HG03575 (cell line): ENCODE data around the gene ZNF136.

ENCODE experiments used
- ATAC-seq: cut with Tn5 transposase; IDR thresholded peaks from one replicate; pipeline ENCODE4 v1.9.1; 2021; ENCODE audit not compliant: unreplicated experiment, insufficient number of reproducible peaks, low FRiP score; ENCODE audit errors: extremely low read depth

The ZNF136 gene

DNA sequence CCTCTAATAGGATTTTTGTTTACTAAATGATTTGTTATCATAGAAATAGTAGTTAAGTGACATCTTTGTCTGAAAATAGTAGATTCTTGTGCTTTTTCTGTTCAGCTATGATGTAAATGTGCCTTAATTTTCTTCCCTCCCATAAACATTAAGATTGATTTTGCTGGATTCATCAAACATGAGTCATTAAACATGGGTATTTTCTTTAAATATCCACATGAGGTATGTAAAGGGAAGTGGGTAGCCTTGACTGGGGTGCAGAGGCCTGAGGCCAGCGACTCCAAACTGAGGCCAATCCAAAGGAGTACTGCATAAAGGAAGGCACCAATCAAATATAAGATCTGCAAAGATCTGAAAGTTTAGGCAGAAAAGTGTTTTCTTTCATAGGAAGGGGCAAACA is 3.7 kb downstream of the ZNF136 start:
- ATAC-seq = no peak

DNA sequence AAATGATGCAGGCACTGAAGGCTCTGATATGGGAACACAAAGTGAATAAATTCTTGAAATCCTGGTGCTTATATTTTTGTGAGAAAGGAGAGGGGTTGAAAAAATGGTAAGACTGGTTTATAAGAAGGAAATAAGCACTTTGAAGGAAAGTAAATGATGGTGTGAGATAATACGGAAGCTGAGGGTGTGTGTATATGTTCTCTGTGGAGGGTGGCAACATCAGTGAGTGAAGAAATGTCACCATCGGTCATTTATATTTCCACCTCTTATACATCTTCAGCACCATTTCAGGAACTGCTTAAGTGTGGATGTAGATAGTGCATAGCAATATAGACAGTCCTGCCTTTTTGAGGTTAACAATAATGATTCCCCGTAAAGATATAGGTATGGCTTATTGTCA is 17.5 kb downstream of the ZNF136 start:
- ATAC-seq = no peak

DNA sequence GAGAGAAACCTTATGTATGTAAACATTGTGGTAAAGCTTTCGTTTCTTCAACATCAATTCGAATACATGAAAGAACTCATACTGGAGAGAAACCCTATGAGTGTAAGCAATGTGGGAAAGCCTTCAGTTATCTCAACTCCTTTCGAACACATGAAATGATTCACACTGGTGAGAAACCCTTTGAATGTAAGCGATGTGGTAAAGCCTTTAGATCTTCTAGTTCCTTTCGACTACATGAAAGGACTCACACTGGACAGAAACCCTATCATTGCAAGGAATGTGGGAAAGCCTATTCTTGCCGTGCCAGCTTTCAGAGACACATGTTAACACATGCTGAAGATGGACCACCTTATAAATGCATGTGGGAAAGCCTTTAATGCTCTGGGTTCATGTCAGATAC is 24.7 kb downstream of the ZNF136 start:
- no peak for ATAC-seq

GRCh38 chr19:12194827-12195731 is 32.2 kb downstream of the ZNF136 start:
- ATAC-seq = no peak

- ATAC-seq = no peak
Measured at GRCh38 chr19:12198136-12198535, 35.2 kb downstream of the ZNF136 start.

DNA sequence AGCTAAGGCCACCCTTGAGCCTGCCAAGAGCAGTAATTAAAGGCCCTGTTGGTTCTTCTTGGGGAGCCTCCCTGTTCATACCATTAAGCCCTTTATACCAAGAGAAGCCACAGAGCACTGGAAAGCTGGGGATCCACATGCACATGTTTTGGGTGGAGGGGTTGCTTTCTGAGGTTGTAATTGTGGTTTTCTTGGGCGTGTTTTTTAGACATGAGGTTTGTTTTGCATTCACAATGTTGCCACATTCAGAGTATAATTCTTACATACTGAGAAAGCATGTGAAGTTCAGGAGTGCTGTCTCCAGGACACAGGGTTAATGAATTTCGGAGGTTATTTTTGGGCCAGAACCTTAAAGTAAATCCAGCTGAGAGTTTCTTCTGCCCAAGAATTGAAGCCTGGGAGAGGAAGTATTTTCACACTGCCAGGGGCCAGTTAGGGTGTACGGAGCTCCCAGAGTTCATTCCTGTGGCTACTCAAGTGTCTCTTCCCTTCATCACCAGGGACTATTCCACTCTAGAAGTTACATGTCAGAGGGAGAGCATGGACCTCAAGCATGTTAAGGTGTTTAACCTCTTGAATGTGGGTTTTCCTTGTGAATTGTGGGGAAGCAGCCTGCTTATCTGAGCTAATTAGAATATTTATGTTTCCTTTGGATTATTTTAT is 37.0 kb downstream of the ZNF136 start:
- ATAC-seq = no peak

DNA sequence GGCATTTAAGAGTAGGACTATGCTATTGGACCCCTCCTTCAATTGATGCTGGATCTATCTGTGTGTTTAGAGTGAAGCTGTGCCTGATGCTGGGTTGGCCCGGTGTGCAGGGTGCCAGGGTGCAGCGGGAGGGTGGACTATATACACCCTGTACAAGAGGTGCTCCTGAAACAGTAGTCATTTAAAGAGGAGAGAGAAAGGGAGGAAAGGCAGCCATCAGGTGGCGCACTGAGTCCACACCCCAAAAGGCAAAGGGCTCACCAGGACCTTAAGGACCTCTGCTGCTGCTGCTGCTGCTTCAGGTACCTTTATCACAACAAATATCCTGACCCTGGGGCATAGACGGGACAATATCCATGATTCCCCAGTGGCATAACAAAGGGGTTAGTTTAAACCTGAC is 39.4 kb downstream of the ZNF136 start:
- no peak for ATAC-seq

GRCh38 chr19:12205296-12205695 is 42.4 kb downstream of the ZNF136 start:
- ATAC-seq = no peak

DNA sequence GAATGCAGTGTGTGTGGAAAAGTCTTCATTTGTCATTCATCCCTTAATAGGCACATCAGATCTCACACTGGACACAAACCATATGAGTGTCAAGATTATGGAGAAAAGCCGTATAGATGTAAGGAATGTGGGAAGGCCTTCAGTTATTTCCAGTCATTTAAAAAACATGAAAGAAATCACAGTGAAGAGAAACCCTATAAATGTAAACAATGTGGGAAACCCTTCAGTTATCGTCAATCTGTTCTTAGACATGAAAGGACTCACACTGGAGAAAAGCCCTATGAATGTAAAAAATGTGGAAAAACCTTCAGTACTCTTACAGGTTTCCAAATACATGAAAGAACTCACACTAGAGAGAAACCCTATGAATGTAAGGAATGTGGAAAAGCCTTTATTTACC is 45.3 kb downstream of the ZNF136 start:
- no peak for ATAC-seq

- ATAC-seq = no peak
Measured at GRCh38 chr19:12217332-12217731, 54.4 kb downstream of the ZNF136 start.

DNA sequence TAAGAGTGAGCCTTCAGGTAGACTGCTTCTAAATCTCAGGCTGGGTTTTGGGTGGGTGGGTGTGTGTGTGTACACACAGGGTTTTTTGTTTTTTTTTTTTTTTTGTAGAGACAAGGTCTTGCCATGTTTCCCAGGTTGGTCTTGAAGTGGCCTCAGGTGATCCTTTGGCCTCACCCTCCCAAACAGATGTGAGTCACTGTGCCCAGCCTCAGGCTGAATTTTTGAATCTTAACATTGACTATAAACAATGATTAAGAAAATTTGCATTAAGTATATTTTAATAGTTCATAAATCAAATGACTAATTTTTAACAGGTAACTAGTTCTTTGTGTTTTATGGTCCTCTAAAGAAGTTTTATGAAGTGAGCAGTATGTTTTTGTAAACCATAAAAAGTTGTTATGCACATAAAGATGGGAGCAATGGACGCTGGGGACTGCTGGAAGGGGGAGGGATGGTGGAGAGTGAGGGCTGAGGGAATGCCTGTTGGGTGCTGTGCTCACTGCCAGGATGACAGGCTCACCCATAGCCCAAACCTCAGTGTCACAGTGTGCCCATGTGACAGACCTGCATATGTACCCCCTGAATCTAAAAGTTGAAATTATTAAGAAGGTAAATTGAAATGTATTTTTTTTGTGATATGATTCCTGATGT is 60.2 kb downstream of the ZNF136 start:
- ATAC-seq = no peak

DNA sequence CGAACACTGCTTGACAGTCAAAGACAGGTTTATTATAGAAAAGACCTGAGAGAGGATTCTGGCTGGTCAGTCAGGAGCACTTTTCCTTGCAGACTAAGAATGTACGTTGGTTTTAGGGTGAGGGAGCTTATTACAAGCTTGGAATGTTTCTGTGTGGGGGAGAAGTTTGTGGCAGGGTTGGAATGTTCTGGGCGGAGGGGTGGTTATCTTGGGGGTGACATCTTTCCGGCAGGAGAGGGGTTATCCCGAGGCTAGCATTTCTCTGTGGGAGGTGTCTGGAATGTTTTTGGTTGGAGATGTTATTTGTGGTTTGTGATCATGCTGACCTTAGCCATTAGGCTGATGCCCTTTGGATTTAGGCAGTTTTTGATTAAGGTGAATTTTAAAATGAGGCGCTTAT is 61.8 kb downstream of the ZNF136 start:
- no peak for ATAC-seq

- ATAC-seq = no peak
Measured at GRCh38 chr19:12229990-12230389, 67.1 kb downstream of the ZNF136 start.

DNA sequence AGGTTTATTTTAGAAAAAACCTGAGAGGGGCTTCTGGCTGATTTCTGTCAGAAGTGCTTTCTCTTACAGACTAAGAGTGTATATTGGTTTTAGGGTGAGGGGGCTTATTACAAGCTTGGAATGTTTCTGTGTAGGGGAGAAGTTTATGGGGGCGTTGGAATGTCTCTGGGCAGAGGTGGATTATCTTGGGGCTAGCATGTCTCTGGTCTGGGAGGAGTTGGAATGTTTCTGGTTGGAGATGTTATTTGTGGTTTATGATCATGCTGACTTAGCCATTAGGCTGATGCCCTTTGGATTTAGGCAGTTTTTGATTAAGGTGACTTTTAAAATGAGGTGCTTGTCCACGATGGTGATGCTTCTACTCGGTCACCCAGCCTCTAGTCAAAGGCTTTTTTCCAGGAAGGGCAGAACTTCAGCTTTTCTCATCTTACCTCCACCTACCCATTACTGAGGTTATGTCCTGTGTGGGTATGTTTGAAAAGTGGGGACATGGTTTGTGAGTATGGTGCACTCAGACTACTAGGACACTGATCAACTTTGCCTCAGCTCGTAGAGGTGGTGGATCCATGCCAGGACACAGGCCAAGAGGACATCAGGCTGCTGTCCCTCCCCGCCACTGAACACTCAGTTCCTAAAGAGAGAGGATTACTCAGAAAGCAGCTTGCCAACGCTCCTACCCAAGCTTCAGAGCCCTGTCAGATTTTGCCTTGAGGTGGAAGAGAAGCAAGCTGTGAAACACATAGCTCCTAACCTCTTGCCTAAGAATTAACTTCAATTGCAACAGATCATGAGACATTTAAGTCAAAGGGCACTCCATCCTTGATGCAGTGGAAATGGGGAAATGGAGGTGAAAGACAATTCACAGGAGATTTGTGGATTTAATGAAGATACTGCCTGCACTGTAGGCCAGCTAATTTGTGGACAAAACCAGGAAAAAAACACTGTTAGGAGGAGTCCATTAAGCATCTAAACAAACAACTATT is 68.1 kb downstream of the ZNF136 start:
- ATAC-seq = no peak

DNA sequence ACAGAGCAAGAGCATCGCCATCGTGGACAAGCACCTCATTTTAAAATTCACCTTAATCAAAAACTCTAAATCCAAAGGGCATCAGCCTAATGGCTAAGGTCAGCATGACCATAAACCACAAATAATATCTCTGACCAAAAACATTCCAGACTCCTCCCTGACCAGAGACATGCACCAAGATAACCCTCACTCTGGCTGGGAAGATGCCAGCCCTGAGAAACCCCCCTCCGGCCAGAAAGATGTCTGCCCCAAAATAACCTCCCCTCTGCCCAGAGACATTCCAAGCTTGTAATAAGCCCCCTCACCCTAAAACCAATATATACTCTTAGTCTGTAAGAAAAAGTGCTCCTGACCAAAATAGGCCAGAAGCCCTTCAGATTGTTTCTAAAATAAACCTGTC is 70.1 kb downstream of the ZNF136 start:
- ATAC-seq = no peak

- no peak for ATAC-seq
Measured at GRCh38 chr19:12237143-12237839, 74.4 kb downstream of the ZNF136 start.
